IPS-18a (cell line): Measurements from ENCODE around the gene UGCG.

ENCODE experiments used
- H3K27ac ChIP-seq: one replicate; pipeline ENCODE4 v1.5.1; 2013; ENCODE audit warnings: low read length
- H3K27me3 ChIP-seq: one replicate; pipeline ENCODE4 v1.6.1; 2013; ENCODE audit warnings: mild to moderate bottlenecking, low read length; ENCODE audit not compliant: control insufficient read depth, insufficient read depth
- H3K36me3 ChIP-seq: one replicate; pipeline ENCODE4 v1.6.1; 2013; ENCODE audit warnings: low read depth, low read length; ENCODE audit not compliant: control insufficient read depth
- H3K4me1 ChIP-seq: one replicate; pipeline ENCODE4 v1.6.1; 2013; ENCODE audit warnings: low read depth, low read length; ENCODE audit not compliant: control insufficient read depth
- H3K4me3 ChIP-seq: one replicate; pipeline ENCODE4 v1.5.1; 2013; ENCODE audit warnings: low read length
- H3K9ac ChIP-seq: one replicate; pipeline ENCODE4 v1.6.1; 2013; ENCODE audit warnings: mild to moderate bottlenecking, low read length, moderate library complexity
- H3K9me3 ChIP-seq: one replicate; pipeline ENCODE4 v1.6.1; 2013; ENCODE audit warnings: low read depth, low read length; ENCODE audit not compliant: control insufficient read depth

The UGCG gene

DNA sequence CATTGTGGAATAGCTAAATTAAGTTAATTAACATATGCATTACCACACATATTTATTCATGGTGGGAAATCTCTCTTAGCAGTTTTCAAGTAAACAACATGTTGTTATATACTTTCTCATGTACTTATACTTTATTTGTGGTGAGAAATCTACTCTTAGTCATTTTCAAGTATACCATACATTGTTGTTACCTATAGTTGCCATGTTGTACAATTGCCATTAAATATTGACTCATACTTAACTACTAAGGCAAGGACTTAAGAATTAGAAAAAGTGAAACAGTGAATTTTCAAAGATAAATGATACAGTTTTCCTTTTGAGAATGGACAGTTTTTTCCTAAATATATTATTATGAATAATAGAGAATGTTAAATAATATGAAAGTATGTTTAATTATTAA lies 27.7 kb downstream of the UGCG start:
- Histone ChIP-seq H3K27ac (no peak overlapping the region), H3K9me3 (no peaks in the 10 kb centered on the region), H3K36me3 (peaks cover 7% of the 10 kb centered on the region), H3K4me3 (no peak overlapping the region), H3K27me3 (no peaks in the 10 kb centered on the region), H3K9ac (no peak overlapping the region), H3K4me1 (no peaks in the 10 kb centered on the region)

DNA sequence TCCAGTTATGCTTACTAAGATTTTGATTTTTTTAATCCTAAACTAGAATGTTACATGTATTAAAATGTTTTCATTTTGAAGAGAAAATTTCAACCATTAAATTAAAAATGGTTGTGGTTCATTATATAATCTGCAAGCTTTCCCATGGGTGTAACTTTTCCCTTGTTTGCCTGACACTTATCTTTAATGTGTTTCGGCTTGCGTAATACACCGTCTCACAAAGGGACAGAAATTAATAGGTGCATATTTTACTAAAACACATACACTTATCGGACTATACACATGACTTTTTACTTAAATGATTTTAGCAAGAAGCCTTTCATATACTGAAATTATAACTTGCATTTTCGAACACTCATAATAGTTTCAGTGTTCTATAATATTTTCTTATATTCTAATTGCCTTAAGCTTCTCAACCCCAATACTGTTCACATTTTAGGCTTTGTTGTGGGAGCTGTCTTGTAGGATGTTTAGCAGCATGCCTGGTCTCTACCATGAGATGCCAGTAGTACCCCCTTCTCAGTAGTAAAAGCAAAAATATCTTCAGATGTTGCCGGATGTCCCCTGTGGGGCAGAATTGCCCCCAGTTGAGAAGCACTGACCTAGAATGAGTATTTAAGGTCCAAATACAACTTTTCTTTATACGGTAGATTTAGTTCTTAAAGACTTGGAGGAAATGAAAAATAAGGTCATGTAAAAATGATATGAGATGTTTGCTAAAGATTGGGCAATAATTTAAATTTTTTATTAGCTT lies 28.6 kb downstream of the UGCG start:
- Histone ChIP-seq H3K9ac (no peak overlapping the region), H3K9me3 (no peaks in the 10 kb centered on the region), H3K27ac (no peak overlapping the region), H3K27me3 (no peaks in the 10 kb centered on the region), H3K4me3 (no peak overlapping the region), H3K4me1 (no peaks in the 10 kb centered on the region), H3K36me3 (peaks cover 13% of the 10 kb centered on the region)

DNA sequence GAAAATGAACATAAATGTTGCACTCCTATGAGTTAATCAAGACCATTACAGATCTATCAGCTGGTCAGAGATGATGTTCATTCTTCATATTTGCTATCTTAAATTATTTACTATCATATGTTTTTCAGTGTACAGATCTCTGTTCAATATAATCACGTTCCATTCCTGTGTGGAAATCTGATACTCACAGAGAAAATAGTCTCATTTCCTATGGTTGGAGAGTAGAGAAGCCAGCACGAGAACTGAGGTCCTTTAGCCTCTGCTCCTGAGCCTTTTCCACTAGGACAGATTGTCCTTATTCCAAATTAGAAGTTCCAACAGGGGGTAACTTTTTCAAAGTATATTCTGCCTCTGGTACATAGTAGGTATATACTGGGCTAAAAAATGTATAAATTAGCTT lies 29.2 kb downstream of the UGCG start:
- no peak overlapping the region for H3K9ac ChIP-seq
- no peaks in the 10 kb centered on the region for H3K9me3 ChIP-seq
- H3K4me1 ChIP-seq: no peaks in the 10 kb centered on the region
- no peaks in the 10 kb centered on the region for H3K27me3 ChIP-seq
- peaks cover 14% of the 10 kb centered on the region for H3K36me3 ChIP-seq
- no peak overlapping the region for H3K27ac ChIP-seq
- no peak overlapping the region for H3K4me3 ChIP-seq

DNA sequence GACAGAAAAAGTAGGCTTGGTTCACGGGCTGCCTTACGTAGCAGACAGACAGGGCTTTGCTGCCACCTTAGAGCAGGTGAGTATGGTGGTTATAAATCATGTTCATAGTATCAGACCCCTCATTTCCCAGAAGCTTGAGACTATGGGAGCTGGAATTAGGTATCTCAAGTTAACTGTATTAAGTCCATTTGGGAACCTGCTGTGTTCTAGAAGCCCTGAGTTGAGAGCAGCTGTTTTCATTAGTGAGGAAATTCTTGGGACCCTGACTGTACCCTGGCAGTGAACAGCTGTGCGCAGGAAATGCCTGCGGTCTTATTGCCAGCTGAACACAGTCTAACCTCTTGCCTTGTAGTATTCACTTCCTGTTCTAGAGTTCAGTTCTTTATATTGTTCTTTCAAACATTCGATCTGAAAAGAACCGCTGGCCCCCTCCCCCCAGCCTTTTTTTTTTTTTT lies 29.8 kb downstream of the UGCG start:
- no peak overlapping the region for H3K9ac ChIP-seq
- H3K9me3 ChIP-seq: no peaks in the 10 kb centered on the region
- no peaks in the 10 kb centered on the region for H3K27me3 ChIP-seq
- no peak overlapping the region for H3K27ac ChIP-seq
- peaks cover 18% of the 10 kb centered on the region for H3K36me3 ChIP-seq
- no peak overlapping the region for H3K4me3 ChIP-seq
- H3K4me1 ChIP-seq: no peaks in the 10 kb centered on the region

DNA sequence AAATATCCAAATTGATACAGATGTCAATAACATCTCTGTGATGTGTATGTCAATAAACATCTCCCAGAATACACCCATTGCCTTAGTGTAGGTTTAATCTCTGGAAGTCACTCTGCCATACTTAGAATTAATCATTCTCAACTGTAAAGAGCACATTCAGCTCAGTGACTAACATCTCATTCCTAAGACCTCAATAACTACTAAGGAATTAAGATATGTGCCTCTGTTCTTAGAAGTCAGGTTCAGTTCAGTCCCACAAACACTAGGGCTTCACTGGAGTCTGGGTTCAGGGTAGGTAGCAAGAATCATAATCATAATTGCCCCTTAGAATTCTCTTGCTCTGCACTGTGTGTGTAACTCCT lies 31.7 kb downstream of the UGCG start:
- Histone ChIP-seq H3K27ac (no peak overlapping the region), H3K4me3 (no peak overlapping the region), H3K4me1 (no peaks in the 10 kb centered on the region), H3K36me3 (peaks cover 32% of the 10 kb centered on the region), H3K9ac (no peak overlapping the region), H3K27me3 (no peaks in the 10 kb centered on the region), H3K9me3 (no peaks in the 10 kb centered on the region)

DNA sequence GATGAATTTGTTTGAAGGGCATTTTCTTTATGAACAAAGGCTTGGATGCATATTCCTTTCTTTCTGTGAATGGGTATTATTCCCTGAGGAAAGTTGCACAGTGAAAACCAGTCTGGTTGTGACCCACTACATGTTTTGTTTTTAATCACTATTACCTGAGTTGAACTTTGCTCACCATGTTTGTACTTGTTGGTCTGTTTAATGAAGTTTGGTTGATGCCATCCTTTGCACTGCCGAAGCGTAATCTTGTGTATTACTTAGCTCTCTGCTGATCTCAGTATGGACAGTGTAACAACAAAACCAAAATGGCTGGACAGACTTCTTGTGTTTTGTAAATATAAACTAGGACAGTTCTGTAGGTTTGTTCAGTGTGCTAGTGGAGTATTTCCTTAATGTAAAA lies 38.1 kb downstream of the UGCG start:
- H3K9ac ChIP-seq: no peak overlapping the region
- H3K4me3 ChIP-seq: no peak overlapping the region
- no peaks in the 10 kb centered on the region for H3K9me3 ChIP-seq
- H3K27ac ChIP-seq: no peak overlapping the region
- no peaks in the 10 kb centered on the region for H3K4me1 ChIP-seq
- peaks cover 25% of the 10 kb centered on the region for H3K36me3 ChIP-seq
- H3K27me3 ChIP-seq: no peaks in the 10 kb centered on the region

DNA sequence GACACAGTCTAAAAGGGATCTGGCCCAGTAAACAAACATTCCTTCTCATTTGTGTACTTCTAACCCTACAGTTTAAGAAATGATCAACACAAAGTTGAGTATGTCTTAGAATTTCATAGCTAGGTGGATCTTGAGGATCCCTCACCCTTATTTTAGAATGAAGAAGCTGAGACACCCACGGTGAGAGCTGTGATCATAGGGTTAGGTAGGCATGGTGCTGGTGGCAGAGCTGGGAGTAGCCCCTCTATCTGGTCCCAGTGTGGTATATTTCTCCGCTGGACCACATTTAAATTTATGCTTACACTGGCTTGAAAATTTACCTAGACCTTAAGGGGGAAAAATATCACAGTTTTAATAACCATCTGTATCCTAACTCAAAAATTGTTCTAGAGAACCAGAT lies 39.8 kb downstream of the UGCG start:
- Histone ChIP-seq H3K9me3 (no peaks in the 10 kb centered on the region), H3K9ac (no peak overlapping the region), H3K4me3 (no peak overlapping the region), H3K36me3 (peaks cover 19% of the 10 kb centered on the region), H3K27me3 (no peaks in the 10 kb centered on the region), H3K4me1 (no peaks in the 10 kb centered on the region), H3K27ac (no peak overlapping the region)

DNA sequence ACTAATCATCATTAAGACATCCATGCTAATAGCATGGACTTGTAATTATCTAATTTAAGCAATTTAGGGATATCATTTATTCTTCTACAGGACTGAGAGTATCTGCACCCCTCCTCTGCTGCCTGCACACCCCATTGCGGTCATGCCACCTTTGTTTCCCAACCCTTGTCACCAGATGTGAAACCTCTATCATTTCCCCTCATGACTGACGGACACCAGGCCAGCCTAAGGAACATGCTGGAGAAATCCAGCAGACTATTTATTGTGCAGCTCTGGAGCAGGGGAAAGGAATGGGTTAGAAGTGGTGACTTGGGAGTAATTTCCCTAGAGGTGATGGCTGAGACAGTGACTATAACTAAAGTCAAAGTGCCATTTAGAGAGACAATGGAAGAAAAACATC lies 40.7 kb downstream of the UGCG start:
- Histone ChIP-seq H3K4me1 (no peaks in the 10 kb centered on the region), H3K36me3 (peaks cover 14% of the 10 kb centered on the region), H3K9ac (no peak overlapping the region), H3K27ac (no peak overlapping the region), H3K9me3 (no peaks in the 10 kb centered on the region), H3K27me3 (no peaks in the 10 kb centered on the region), H3K4me3 (no peak overlapping the region)

DNA sequence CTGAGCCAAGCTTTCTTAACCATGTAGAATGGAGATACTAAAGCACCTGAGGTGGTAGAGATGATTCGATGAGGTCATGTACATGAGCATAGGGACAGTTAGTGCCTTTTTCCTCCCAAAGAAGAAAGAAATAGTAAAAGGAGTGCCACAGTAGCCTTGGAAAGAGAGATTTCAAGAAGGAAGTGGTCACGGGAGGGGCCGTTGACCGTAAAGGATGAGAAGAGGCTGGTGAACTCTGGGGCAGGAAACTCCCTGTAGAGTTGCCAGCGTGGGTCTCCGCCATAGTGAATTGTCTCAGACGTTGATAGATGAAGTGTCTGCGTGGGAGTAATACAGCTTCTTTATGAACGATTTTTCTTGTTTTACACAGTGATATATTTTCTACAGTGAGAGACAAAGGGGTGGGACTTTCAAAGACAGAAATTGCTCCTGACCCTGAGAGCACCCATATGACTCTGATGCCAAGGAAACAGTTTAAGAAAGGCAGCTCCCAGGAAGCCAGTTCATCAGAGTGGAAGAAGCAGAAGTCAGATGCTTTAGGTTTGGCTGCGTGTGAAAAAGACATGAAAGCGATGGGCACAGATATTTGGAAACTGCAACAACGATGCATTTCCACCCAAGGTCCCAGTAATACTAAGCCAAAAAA lies 41.3 kb downstream of the UGCG start:
- Histone ChIP-seq H3K9ac (no peak overlapping the region), H3K4me3 (no peak overlapping the region), H3K4me1 (no peaks in the 10 kb centered on the region), H3K9me3 (no peaks in the 10 kb centered on the region), H3K36me3 (peaks cover 8% of the 10 kb centered on the region), H3K27ac (no peak overlapping the region), H3K27me3 (no peaks in the 10 kb centered on the region)

DNA sequence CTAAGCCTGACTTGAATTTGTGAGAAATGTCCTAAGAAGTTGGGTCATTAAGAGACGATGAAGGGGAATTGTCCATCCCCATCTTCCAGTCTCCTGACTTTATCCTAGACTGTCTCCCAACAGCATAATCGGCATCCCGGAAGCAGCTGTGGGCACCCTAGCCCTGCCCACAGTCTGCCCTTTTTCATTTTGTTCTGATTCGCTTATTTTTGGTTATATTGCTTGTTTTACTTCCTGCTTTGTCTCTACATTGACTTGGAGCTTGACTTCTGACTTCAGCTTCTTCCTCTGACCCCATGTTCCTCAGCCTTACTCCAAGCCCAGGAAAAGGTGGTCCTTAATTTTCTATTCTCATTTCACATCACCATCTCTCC lies 41.8 kb downstream of the UGCG start:
- Histone ChIP-seq H3K4me3 (no peak overlapping the region), H3K9me3 (no peaks in the 10 kb centered on the region), H3K27ac (no peak overlapping the region), H3K36me3 (peaks cover 4% of the 10 kb centered on the region), H3K4me1 (no peaks in the 10 kb centered on the region), H3K9ac (no peak overlapping the region), H3K27me3 (no peaks in the 10 kb centered on the region)

DNA sequence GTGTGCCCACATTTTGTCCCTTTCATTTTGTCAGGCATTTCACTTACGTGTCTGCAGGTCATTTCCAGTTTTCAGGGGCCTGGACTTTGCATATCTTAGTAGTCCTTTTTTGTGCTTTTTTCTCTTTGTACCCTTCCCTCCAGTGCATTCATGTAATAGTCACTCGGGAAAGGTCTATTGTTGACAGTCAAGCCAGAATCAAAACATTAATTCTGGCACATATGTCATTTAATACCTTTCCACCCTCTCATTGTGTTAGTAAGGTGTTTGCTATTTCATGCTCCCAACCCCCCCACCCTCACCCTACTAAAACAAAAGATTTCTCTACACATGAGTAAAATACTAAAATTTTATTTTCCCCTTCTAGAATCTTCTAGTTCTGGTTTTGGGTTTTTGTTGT lies 42.7 kb downstream of the UGCG start:
- Histone ChIP-seq H3K9me3 (no peaks in the 10 kb centered on the region), H3K27ac (no peak overlapping the region), H3K36me3 (peaks cover 3% of the 10 kb centered on the region), H3K4me1 (no peaks in the 10 kb centered on the region), H3K27me3 (no peaks in the 10 kb centered on the region), H3K4me3 (no peak overlapping the region), H3K9ac (no peak overlapping the region)

DNA sequence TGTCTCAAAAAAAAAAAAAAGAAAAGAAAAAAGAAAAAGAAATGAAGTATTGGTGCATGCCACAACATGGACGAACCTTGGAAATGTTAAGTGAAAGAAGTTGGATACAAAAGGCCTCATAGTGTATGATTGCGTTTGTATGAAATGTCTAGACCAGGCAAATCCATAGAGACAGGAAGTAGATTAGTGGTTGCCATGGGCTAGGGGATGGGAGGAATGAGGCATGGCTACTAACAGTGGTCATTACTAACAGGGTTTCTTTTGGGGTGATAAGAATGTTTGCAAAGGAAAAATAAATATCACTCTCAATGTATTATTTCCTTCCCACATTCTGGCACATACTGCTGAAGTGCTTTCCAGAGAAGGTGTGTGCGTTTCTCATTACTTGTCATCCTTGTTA lies 44.1 kb downstream of the UGCG start:
- H3K9ac ChIP-seq: no peak overlapping the region
- no peaks in the 10 kb centered on the region for H3K27me3 ChIP-seq
- peaks cover 3% of the 10 kb centered on the region for H3K36me3 ChIP-seq
- no peak overlapping the region for H3K4me3 ChIP-seq
- H3K27ac ChIP-seq: no peak overlapping the region
- H3K9me3 ChIP-seq: no peaks in the 10 kb centered on the region
- H3K4me1 ChIP-seq: no peaks in the 10 kb centered on the region
